Left ventricle myocardium inferior (tissue), 1 donor: ENCODE data around the gene MAP3K3. TPM values are rescaled to one million over a fixed set of nuclear protein-coding genes. Genes with fewer than 3 reads are reported as not detected.
A peak's percentile ranks its signal among the peaks of the same experiment; 100 is the strongest.

Experiments used
- DNase-seq: peaks from one replicate; pipeline ENCODE4 v3.0.0-alpha.2; 2020
- H3K27ac ChIP-seq: fragments of 200-600 bp; replicated peaks from 2 replicates; pipeline ENCODE4 v1.8.0; 2021
- H3K27me3 ChIP-seq: fragments of 200-600 bp; 2 replicates; pipeline ENCODE4 v1.8.0; 2021; ENCODE audit warnings: low read depth
- H3K36me3 ChIP-seq: fragments of 200-600 bp; 2 replicates; pipeline ENCODE4 v1.8.0; 2021
- H3K4me1 ChIP-seq: fragments of 200-600 bp; 2 replicates; pipeline ENCODE4 v1.8.0; 2021
- H3K4me3 ChIP-seq: fragments of 200-600 bp; 2 replicates; pipeline ENCODE4 v1.8.0; 2021; ENCODE audit warnings: mild to moderate bottlenecking, moderate library complexity
- H3K9me3 ChIP-seq: fragments of 200-600 bp; replicated peaks from 2 replicates; pipeline ENCODE4 v1.8.0; 2021
- intact Hi-C: fragments of 100-400 bp; cut with micrococcal nuclease; formaldehyde crosslinking; loops from one replicate; pipeline ENCODE4 v1.11.0; 2022
- total RNA-seq: library from RNA; stranded (reverse); fragmentation: NEBNext Ultra II Directional; extraction: Animal tissue kit (Norgen Biotek cat#: 25700); gene quantifications from one replicate; pipeline ENCODE4 v1.2.1, GENCODE V29; 2021
- TF ChIP-seq, protein P1 (sequence below): fragments of 200-600 bp; IDR thresholded peaks from 2 replicates; pipeline ENCODE4 v1.8.0; 2021; ENCODE audit warnings: antibody characterized with exemption, mild to moderate bottlenecking, borderline replicate concordance
- donor health status: DM: no; HTN: yes; CAD: no; lungs with severe emphysema.

Gene MAP3K3
- total RNA-seq, 1 donor from 2014 or later = 41.3 TPM

GRCh38 chr17:63596856-63597586 lies 25.2 kb upstream of the MAP3K3 start:
- intact Hi-C loops = no loop called here
- peaks cover 14% of the 10 kb centered on the region for H3K36me3 ChIP-seq
- no peaks in the 10 kb centered on the region for H3K9me3 ChIP-seq
- no peak overlapping the region for H3K27ac ChIP-seq
- peaks cover 23% of the 10 kb centered on the region for H3K4me1 ChIP-seq
- H3K4me3 ChIP-seq = no peak overlapping the region
- no peaks in the 10 kb centered on the region for H3K27me3 ChIP-seq
- TF ChIP-seq, protein P1, sequence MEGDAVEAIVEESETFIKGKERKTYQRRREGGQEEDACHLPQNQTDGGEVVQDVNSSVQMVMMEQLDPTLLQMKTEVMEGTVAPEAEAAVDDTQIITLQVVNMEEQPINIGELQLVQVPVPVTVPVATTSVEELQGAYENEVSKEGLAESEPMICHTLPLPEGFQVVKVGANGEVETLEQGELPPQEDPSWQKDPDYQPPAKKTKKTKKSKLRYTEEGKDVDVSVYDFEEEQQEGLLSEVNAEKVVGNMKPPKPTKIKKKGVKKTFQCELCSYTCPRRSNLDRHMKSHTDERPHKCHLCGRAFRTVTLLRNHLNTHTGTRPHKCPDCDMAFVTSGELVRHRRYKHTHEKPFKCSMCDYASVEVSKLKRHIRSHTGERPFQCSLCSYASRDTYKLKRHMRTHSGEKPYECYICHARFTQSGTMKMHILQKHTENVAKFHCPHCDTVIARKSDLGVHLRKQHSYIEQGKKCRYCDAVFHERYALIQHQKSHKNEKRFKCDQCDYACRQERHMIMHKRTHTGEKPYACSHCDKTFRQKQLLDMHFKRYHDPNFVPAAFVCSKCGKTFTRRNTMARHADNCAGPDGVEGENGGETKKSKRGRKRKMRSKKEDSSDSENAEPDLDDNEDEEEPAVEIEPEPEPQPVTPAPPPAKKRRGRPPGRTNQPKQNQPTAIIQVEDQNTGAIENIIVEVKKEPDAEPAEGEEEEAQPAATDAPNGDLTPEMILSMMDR = no peak
- DNase-seq = no peak

GRCh38 chr17:63598281-63598680 lies 23.9 kb upstream of the MAP3K3 start:
- intact Hi-C loops = no loop called here
- Histone ChIP-seq H3K27me3 (no peaks in the 10 kb centered on the region), H3K4me3 (no peak overlapping the region), H3K36me3 (peaks cover 8% of the 10 kb centered on the region), H3K27ac (no peak overlapping the region), H3K4me1 (peaks cover 27% of the 10 kb centered on the region), H3K9me3 (no peaks in the 10 kb centered on the region)
- no peak for DNase-seq
- TF ChIP-seq, protein P1 = no peak

- Histone ChIP-seq H3K4me3 (peak within 1 kb of the TSS; percentile 94), H3K27me3 (no peaks in the 10 kb centered on the region), H3K27ac (peak within 1 kb of the TSS; percentile 94), H3K9me3 (no peaks in the 10 kb centered on the region), H3K36me3 (peaks cover 30% of the 10 kb centered on the region), H3K4me1 (peaks cover 27% of the 10 kb centered on the region)
- DNase-seq = peak; percentile 84
- intact Hi-C loops = no loop called here
- TF ChIP-seq, protein P1 = no peak
Measured at GRCh38 chr17:63600569-63601438, 21.4 kb upstream of the MAP3K3 start, which contains the start of gene TACO1. TACO1 (plus strand) TSS chr17:63600895; CDS start chr17:63601084, 189 bp downstream.

- intact Hi-C loops = no loop called here
- Histone ChIP-seq H3K36me3 (peaks cover 39% of the 10 kb centered on the region), H3K27me3 (no peaks in the 10 kb centered on the region), H3K4me3 (peak overlapping the region; percentile 94), H3K4me1 (peaks cover 27% of the 10 kb centered on the region), H3K27ac (peak overlapping the region; percentile 94), H3K9me3 (no peaks in the 10 kb centered on the region)
- TF ChIP-seq, protein P1 = no peak
- DNase-seq = no peak
Measured at GRCh38 chr17:63601439-63602371, 20.5 kb upstream of the MAP3K3 start.
